ENCODE results near the gene USP35. TPM values are rescaled to one million over a fixed set of nuclear protein-coding genes. Genes with fewer than 3 reads are reported as not detected.

USP35 gene
- polyA plus RNA-seq, 2 of the 4 experiments (the other 2 are of a cell fraction): 3.8 to 5.8 TPM

- Histone ChIP-seq H3K4me1 (no peaks in the 10 kb centered on the region), H3K4me3 (no peak overlapping the region), H3K4me2 (no peak overlapping the region), H3K9me3 (no peaks in the 10 kb centered on the region), H3K27ac (no peak overlapping the region)
- ChIA-PET POLR2A (no interaction called here), CTCF (interaction anchor here (2.8 kb wide), 1 partner anchor 9 kb away, joined by 19 read pairs; no protein-coding TSS in a partner anchor)
- no peak for DNase-seq (ENCODE audit: low read depth in 1 of 2, low spot score in 1 of 2)
- no peak for ATAC-seq
- 75% methylated on average over 7 of the region's 7 CpGs for WGBS (ENCODE audit: missing lambda C conversion rate)
- no peak for TF ChIP-seq E2F6 (IDR thresholded peaks at IDR 0.05; ENCODE audit: borderline replicate concordance, low read depth)
- no peak for TF ChIP-seq FOSL2 (IDR thresholded peaks at IDR 0.05)
- no peak for TF ChIP-seq FOSL2 (CRISPR knock-in tag; IDR thresholded peaks at IDR 0.05)
- no peak for TF ChIP-seq RARB (CRISPR knock-in tag; IDR thresholded peaks at IDR 0.05)
- TF ChIP-seq HEYL (CRISPR knock-in tag; IDR thresholded peaks at IDR 0.05): no peak
- no peak for TF ChIP-seq KDM1A (IDR thresholded peaks at IDR 0.05; ENCODE audit: low read depth)
- TF ChIP-seq ELK1 (IDR thresholded peaks at IDR 0.05; ENCODE audit: low read depth, low read length): no peak
- TF ChIP-seq MAZ (IDR thresholded peaks at IDR 0.05; ENCODE audit: borderline replicate concordance, low read depth, low read length): no peak
- TF ChIP-seq EHF (CRISPR knock-in tag; IDR thresholded peaks at IDR 0.05): no peak
- FAIRE-seq: no peak
Measured at GRCh38 chr11:78219493-78220217, 30.9 kb downstream of the USP35 start.

GRCh38 chr11:78220218-78221157 is 31.8 kb downstream of the USP35 start:
- ATAC-seq (no peak), FAIRE-seq (no peak), DNase-seq (ENCODE audit: low read depth in 1 of 2, low spot score in 1 of 2) (no peak)
- Histone ChIP-seq H3K4me2 (no peak overlapping the region), H3K27ac (no peak overlapping the region), H3K4me1 (no peaks in the 10 kb centered on the region), H3K9me3 (no peaks in the 10 kb centered on the region), H3K4me3 (no peak overlapping the region)
- WGBS (ENCODE audit: missing lambda C conversion rate): 92% methylated on average over 14 of the region's 14 CpGs
- ChIA-PET POLR2A (no interaction called here), CTCF (interaction anchor here (1.0 to 2.8 kb wide), 3 partner anchors 8 to 344 kb away, joined by 3 to 19 read pairs (median 7); no protein-coding TSS in a partner anchor)
- no peak for TF ChIP-seq CTCF (IDR thresholded peaks at IDR 0.05)
- TF ChIP-seq RCOR1 (IDR thresholded peaks at IDR 0.05; ENCODE audit: low read depth, low read length): no peak
- no peak for TF ChIP-seq CHD4 (IDR thresholded peaks at IDR 0.05; ENCODE audit: borderline replicate concordance)
- no peak for TF ChIP-seq ZSCAN20 (CRISPR knock-in tag; IDR thresholded peaks at IDR 0.05)

- FAIRE-seq (no peak), ATAC-seq (no peak), DNase-seq (ENCODE audit: low read depth in 1 of 2, low spot score in 1 of 2) (no peak)
- Histone ChIP-seq H3K27ac (no peak overlapping the region), H3K4me1 (no peaks in the 10 kb centered on the region), H3K9me3 (no peaks in the 10 kb centered on the region), H3K4me2 (no peak overlapping the region), H3K4me3 (no peak overlapping the region)
- WGBS (ENCODE audit: missing lambda C conversion rate): 88% methylated on average over 13 of the region's 13 CpGs
- POLR2A ChIA-PET: no interaction called here
- CTCF ChIA-PET: interaction anchor here (0.6 to 1.9 kb wide), 4 partner anchors 24 to 343 kb away, joined by 3 to 7 read pairs (median 4); no protein-coding TSS in a partner anchor
- TF ChIP-seq POLR2AphosphoS2 (conservative IDR thresholded peaks at IDR 0.05; ENCODE audit: low read length): no peak
- no peak for TF ChIP-seq CHD4 (IDR thresholded peaks at IDR 0.05; ENCODE audit: borderline replicate concordance)
- TF ChIP-seq REST (IDR thresholded peaks at IDR 0.05): no peak
- no peak for TF ChIP-seq JUN (IDR thresholded peaks at IDR 0.05)
- TF ChIP-seq RCOR1 (IDR thresholded peaks at IDR 0.05; ENCODE audit: low read depth, low read length): no peak
- no peak for TF ChIP-seq ESRRA (IDR thresholded peaks at IDR 0.05; ENCODE audit: borderline replicate concordance, low read length)
- no peak for TF ChIP-seq NFE2L2 (conservative IDR thresholded peaks at IDR 0.05; ENCODE audit: low read length)
- TF ChIP-seq RAD21 (conservative IDR thresholded peaks at IDR 0.05 in 1 of 2, IDR thresholded peaks at IDR 0.05 in 1 of 2): no peak
- TF ChIP-seq POLR2A (IDR thresholded peaks at IDR 0.05; ENCODE audit: low read length): no peak
- no peak for TF ChIP-seq HOXB5 (CRISPR knock-in tag; IDR thresholded peaks at IDR 0.05)
- TF ChIP-seq NR3C1 (IDR thresholded peaks at IDR 0.05): no peak
Measured at GRCh38 chr11:78221396-78222315, 32.9 kb downstream of the USP35 start.

Measured in A549 (cell line).